HG03175 (cell line): ENCODE results near the gene EME2.
"Not testable (repeated sequence)": the region's sequence is repeated elsewhere in the genome, so short reads cannot be mapped to it uniquely, and the experiment has no call there.

Experiments
- ATAC-seq: cut with Tn5 transposase; IDR thresholded peaks from one replicate; pipeline ENCODE4 v1.9.1; 2021; ENCODE audit warnings: mild to moderate bottlenecking, moderate library complexity; ENCODE audit not compliant: unreplicated experiment

The EME2 gene

DNA sequence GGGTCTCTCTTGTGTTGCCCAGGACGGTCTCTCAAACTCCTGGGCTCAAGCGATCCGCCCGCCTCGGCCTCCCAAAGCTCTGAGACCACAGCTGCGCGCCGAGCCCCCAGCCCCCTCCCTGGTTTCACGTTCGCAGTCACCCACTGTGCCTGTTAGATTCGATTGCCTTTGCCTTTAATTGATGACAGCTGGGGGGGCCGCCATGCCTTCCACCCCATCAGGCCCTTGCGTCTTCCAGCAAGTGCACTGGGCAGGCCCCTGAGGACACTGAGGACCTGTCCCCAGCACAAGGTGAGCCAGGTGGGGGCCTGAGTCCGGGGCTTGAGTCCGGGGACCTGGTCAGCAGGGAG, 17.6 kb downstream of the EME2 start:
- ATAC-seq, result no peak

DNA sequence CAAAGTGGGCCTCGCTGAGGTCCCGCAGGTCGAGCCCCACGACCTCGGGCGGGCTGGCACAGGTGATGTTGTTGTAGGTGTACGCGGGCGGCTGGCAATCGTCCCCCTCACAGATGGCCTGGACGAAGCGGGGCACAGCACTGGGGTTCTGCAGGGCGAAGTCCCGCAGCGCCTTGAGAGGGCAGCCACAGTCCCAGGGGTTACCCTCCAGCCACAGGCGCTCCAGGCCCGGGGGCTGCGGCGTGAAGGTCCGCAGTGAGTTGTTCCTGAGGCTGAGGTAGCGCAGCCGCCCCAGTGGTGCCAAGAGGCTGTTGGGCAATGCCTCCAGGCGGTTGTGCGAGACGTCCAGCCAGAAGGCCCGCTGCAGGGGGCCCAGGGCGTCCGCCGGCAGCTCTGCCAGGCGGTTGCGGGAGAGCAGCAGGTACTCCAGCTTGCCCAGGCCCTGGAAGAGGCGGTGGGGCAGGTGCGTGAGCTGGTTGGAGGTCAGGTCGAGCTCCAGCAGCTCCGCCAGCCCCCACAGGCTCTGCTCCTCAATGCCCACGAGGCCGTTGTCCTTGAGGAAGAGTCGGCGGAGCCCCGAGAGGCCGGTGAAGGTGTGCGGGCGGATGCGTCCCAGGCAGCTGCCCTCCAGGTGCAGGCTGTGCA, 18.1 kb downstream of the EME2 start:
- no peak for ATAC-seq

DNA sequence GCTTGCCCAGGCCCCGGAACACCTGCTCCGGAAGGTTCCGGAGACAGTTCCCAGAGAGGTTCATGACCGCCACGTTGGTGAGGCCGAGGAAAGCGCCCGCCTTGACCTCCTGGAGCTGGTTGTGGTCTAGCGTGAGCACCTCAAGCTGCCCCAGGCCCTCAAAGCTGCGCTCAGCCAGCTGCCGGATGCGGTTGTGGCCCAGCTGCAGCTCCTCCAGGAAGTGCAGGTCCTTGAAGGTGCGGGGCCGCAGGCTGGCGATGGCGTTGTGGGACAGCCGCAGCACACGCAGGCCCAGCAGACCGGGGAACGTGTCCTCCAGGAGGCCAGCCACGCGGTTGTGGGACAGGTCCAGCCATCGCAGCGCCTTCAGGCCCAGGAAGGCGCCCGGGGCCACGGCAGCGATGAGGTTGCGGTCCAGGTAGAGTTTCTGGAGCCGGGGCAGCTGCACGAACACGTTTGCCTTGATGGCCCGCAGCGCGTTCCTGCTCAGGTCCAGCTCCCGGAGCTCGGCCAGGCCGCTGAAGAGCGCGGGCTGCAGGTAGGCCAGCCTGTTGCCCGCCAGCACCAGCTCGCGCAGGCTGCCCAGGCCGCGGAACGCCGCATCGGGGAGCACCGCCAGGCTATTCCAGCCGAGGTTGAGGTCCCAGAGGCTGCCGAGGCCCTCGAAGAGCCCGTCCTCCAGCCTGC, 18.8 kb downstream of the EME2 start:
- no peak for ATAC-seq

DNA sequence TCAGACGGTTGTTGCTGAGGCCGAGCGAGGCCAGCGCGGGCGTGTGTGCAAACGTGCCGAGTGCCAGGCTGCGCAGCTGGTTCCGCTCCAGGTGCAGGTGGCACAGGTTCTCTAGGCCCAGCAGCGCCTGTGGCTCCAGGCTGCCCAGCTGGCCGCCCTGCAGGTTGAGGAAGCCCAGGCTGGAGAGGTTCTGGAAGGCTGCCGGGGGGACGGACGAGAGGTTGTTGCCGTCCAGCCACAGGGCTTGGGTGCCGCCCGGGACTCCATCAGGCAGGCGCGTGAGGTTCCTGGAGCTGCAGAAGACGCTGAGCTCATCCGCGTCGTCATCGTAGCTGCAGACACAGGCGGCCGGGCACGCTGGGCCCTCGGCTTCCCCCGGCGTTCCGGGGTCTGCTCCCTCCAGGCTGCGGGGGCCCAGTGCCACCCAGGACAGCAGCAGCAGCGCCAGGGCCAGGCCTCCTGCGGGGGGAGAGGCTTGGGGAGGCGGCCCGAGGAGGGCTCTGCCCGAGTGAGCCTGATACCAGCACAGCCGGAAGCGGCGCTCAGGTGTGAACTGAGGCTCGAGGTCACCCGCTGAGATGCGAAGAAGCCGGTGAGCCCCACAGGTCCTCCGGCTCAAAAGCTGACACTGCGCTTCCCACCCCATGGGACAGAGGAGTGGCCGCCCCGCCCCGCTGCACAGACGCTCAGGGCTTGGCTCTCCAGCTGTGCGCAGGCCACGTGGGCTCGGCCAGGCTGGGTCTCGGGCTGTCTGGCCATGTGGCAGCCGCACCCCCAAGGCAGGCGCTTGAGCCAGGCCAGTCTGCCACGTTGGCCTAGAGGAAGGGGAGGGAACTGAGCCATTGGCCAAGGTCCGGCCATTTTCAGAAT, 19.6 kb downstream of the EME2 start:
- no peak for ATAC-seq

DNA sequence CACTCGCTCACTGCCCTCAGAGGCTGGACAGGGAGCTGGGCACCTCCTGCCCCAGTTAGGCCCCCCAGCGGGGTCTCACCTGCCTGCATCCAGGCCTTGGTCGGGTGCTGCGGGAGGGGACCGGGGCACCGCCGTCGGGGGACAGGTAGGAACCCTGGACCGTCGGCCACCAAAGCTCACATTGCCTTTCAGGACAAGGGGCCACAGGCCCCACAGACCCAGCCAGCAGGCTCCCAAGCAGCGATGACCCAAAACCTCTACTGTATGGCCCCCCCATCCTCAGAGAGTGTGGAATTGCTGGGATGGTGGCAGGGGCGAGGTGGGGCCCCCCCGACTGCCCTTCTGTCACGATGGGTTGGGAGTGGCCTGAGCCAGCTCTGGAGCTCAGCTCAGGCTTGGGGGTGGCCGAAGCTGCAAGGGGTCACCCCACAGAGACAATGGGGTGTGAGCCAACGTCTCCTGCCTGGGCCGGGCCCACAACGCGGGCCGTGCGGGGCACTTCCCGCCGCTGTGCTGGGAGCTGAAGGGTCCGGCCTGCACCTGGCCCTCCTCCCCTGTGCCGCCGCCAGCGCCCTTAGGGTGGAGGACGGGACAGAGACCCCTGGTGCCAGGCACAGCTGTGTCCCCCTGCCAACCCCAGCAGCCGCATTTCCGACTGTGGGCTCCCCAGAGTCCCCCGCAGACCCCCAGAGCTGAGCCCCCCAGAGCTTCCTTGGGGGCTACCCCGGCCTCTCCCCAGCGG, 20.4 kb downstream of the EME2 start:
- no peak for ATAC-seq

DNA sequence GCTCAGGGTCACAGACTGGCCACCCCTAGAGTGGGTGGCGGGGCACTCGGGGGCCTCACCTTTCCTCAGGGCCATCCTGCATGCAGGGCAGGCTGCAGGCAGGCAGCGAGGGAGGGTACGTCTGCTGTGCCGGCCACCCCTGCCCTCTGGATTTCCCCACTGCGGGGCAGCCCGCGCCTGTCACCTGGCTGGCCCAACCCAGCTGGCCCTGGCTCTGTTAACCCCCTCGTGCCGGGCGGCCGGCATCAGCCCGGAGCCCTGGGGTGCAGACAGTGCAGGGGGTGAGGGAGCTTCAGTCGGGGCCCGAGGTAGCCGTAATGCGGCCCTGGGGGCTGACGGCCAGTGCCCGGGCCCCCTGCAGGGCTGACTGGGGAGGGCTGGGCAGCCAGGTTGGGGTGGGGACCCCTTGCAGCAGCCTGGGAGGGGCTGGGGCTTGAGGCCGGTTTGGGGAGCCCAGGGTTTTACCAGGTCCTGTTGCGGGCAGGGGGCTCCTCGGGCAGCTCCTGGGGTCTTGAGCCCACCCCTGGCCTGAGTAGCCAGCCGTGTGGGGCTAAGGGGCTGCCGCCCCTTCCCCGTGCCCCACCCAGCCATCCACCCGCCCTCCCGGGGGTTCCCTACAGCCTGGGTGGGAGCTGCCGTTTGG, 21.1 kb downstream of the EME2 start, which contains the start of gene IGFALS:
TSS of gene IGFALS (minus strand) at position 128 of the 643 bp plus-strand sequence. CDS start at position 75, 53 bp downstream.
- ATAC-seq, result no peak

DNA sequence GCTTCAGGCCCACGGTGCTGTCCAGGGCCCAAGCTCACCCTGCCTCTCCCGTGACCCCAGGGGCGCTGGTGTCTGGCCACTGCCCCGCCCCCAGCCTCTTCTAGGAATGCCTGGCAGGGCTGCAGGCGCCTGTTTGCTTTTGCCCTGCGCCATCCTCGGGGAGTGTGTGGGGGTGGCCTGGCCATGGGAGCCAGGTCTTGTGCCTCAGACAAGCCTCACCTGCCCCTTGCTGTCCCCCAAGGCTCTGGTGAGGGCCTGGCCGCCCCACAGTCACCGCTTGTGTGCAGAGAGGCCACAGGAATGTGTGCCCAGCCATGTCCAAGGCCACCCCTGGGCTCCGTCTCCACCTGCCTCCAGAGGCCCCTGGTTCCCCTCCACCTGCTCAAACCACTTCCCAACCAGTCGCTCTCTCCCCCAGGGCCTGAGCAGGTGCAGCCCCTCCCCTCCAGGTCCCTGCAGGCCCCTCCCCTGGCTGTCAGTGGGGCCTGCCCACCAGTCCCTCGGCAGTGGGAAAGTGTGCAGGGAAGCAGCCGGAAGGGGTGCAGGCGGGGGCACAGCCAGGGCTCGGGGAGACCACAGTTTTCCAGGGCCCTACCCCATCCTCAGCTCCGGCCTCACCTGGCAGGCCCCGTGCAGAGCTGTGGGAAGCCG, 21.7 kb downstream of the EME2 start:
- ATAC-seq, result no peak

DNA sequence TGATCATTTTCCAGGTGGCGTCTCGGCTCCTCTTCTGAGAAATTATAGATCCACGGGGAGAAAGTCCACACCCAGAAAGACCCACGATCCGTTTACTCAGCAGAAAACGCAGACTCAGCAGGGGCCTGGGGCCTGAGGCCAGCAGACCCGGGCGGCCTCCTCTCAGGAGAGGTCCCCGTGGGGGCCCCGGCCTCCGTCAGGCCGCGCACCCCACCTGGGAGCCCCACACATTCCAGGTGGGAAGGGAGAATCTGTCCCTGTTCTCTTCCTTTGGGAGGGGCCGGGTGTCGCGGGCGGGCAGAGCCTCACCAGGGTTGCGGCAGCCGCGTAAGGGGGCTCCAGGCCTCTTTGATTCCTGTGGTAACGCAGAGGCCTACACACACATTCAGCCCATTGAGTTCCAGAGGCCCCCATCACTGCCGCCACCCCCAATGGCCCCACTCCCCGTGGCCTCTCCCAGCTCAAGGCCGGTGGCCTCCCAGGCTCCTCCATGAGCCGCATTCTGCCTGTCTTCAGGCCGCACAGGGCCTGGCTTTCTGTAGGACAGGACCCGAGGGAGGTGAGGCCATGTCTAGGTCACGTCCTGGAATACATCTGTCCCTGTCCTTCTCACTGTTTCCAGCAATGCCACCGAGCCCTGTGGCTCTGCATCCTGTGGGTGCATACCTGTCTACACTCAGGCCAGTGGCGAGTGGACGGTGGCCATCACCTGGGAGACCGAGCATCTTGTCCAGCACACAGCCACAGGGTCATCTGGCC, 22.5 kb downstream of the EME2 start:
- no peak for ATAC-seq

DNA sequence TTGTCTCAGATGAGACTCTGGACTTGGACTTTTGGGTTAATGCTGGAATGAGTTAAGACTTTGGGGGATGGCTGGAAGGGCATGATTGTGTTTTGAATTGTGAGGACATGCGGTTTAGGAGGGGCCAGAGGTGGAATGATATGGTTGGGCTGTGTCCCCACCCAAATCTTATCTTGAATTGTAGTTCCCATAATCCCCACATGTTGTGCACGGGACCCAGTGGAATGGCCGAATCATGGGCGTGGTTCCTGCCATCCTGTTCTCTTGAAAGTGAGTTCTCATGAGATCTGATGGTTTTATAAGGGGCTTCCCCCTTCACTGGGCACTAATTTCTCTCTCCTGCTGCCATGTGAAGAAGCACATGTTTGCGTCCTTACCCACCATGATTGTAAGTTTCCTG, 26.7 kb downstream of the EME2 start:
- ATAC-seq, result not testable (repeated sequence)

DNA sequence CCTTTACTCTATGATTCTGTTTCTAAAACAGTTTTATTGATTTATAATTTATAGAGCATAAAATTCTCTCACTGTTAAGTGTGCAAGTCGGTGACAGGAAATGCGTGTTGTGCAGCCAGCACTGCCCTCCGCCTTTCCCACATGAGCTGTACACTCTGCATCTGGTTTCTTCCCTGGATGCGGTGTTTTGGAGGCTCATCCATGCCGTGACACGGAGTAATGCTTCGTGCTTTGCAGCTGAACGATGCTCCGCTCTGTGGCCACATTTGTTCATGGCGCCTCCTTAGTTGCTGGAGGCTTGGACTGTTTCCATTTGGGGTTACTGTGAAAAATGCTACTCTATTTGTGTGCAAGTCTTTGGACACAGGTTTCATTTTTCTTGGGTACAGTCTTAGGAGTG, 28.1 kb downstream of the EME2 start:
- no peak for ATAC-seq

DNA sequence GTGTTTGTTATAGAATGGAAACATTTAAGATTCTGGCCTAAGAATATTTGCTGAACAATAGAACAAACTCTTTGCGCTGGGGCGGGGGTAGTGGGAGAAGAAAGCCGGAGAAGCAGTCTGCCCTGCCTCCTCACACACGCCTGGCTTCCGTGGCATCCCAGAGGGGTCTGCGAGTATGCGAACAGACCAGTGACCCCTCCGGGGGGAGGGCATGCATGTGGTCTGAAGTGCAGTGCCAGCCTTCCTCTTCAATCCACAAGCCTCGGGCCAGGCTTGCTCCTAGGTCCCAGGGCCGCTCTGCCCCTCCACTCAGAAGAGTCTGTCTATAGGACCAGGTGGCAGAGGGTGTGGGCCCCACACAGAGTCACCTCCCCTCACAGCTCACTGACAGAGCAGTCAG, 35.0 kb downstream of the EME2 start:
- no peak for ATAC-seq

DNA sequence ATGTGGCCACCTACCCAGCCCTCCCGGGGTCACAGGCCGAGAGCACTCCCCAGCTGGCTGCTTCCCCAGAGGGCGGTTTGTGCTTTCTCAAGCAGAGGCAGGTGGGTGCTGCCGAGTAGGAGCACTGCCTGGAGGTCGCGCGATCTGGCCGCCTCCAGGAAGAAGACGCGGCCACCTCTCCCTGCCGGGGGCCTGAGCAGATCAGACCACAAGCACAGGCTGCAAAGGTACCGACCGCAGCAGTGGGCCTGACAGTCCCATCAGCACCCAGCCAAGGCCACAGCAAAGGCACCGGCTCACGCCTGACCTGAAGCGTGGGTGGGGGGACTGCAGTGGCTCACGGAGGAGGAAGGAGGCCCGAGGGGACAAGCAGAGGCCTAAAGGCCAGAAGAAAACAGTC, 36.1 kb downstream of the EME2 start:
- no peak for ATAC-seq

DNA sequence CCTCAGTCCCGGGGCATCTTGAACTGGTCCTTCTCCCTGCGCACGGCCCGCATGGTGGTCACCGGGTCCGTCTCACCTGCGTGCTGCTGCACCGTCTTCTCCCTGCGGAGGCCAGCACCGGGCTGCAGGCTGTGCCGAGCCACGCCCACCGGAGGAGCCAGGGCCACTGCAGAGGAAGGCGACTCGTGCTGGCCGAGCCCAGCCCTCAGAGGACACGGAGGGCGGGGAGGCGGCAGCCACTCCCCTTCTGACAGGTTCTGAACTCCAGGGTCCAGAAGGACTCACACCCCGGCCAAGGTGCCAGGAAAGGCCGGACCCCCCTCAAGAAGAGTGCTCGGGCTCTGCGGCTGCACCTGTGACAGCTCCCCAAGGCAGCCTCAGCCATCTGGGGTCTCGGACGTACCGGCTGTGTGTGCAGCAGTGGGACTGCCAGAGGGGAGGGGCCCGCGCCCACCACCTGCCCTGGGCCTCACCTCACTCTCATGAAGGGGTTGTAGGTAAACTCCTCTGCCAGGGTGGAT, 36.7 kb downstream of the EME2 start:
- no peak for ATAC-seq

DNA sequence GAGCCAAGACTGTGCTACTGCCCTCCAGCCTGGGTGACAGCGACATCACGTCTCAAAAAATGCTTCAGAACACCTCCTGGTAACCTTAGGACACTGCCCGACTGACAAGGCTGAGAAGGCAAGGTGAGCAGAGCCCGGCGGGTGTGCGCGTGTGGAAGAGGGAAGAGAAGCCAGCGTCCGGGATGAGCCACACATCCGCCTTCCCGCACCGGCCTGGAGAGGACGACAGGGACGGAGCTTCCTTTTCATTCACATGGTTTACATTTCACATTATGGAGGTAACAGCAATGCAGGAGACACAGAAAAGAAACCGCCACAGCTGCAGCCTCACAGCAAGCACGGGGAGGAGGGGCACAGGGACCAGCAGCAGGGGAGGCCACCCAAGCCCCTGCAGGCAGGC, 37.5 kb downstream of the EME2 start:
- ATAC-seq, result no peak

DNA sequence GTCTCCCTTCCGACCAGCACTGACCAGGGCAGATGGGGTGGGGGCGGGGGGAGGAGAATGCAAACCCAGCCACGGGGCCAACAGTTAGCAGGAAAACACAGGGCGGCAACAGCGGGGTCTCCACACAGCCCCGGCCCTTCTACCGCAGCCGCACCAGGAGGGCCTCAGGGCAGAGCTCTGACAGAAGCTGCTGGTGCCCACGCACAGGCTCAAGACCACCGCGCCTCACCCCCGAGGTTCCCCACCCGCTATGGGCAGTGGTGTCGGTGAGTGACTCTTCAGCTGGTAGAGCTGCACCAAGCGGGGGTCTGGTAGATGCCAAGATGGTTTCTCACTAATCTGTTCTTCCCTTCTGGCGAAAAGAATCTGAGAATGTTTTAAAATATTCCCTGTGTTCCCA, 37.9 kb downstream of the EME2 start:
- ATAC-seq, result no peak

DNA sequence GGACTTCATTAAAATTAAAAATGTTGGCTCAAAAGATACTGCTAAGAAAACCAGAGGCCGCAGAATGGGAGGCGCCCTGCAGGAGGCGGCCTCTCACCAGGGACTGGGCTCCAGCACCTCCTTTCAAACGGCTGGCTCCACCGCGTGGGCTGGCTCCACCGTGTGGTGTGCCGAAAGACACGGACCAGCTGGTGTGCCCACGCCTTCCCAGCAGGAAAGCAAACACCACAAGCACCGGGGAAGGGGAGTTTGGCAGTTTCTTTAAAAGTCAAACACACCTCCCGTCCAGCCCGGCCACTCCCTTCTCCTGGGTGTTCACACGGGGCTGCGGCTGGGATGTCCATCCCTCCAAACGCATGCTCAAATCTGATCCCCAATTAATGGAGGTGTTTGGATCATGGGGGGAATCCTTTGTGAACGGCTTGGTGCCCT, 40.1 kb downstream of the EME2 start:
- ATAC-seq, result no peak

DNA sequence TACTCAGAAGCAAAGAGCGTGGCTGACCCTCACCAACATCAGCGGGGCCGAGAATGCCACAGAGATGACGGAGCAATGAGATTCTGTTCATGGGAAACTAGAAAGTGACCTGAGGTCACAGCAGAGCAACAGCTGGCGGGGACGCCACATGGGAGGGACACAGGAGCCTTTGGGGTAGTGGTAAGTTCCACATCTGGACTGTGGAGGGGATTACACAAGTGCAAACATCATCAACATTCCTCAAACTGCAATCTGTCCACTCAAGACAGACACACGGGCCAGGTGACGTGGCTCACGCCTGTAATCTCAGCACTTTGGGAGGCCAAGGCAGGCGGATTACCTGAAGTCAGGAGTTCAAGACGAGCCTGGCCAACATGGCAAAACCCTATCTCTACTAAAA, 42.9 kb downstream of the EME2 start:
- ATAC-seq, result no peak

DNA sequence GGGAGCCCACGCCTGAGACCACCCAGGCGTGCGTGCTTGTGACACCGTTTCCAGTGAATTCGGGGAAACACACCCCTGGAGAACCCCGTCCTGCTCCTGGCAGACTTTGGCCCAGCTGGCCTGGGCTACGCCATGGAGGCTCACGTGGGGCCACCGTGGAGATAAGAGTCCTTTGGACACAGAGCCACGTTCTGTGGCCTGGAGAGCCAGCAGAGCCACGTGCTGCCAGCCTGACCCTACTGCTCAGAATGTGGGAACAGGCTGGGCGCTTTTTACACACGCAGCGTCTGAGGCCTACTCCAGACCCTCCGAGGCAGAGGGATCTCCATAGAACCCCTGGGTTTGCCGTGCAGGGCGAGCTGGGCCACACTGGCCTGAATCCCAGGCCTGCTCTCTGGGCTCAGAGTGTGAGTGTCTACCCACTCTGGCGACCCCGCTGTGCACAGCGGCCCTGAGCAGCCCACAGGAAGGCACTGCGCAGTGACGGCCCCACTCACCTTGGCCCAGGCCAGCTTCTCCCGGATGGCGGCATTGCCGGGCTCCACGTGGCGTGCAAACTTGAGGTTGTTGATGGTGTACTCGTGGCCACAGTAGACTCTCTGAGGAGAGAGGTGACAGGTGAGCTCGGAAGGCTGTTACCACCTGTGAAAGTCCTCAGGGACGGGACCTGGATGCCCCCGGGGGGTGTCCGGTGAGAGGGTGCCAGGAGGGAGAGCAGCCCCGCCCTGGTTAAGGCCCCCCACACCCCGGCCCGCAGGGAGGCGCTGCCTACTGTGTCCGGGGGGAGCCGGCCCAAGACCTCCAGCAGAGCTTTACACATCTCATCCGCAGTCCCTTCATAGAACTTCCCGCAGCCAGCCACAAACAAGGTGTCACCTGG, 44.0 kb downstream of the EME2 start:
- no peak for ATAC-seq
